Spleen (tissue), 11 donors: ENCODE measurements around the gene TNS4. TPM values are rescaled to one million over a fixed set of nuclear protein-coding genes. Genes with fewer than 3 reads are reported as not detected.

Experiments
- DNase-seq: peaks from one replicate; pipeline ENCODE4 v3.0.0-alpha.2; 2020
- H3K27ac ChIP-seq, 8 donors: fragments of 200-600 bp; sonication (generic) in 7 of 8; 1 replicate in 4 of 8; 2 replicates in 4 of 8; pipeline versions ENCODE4 v1.5.0 to v1.8.0; 2016 to 2021; ENCODE audit warnings: inconsistent platforms in 4 of 8, mild to moderate bottlenecking in 4 of 8, moderate library complexity in 1 of 8
- H3K27me3 ChIP-seq, 7 donors: fragments of 200-600 bp; sonication (generic) in 6 of 7; replicated peaks in 1 of 7; 1 replicate in 4 of 7; 2 replicates in 3 of 7; pipeline versions ENCODE4 v1.5.0 to v1.8.0; 2016 to 2021; ENCODE audit warnings: inconsistent platforms in 3 of 7, mild to moderate bottlenecking in 1 of 7
- H3K36me3 ChIP-seq, 6 donors: fragments of 200-600 bp; sonication (generic) in 5 of 6; 1 replicate in 4 of 6; 2 replicates in 2 of 6; pipeline versions ENCODE4 v1.5.0 to v1.8.0; 2016 to 2021; ENCODE audit warnings: inconsistent platforms in 2 of 6
- H3K4me1 ChIP-seq, 6 donors: fragments of 200-600 bp; sonication (generic) in 5 of 6; 1 replicate in 3 of 6; 2 replicates in 3 of 6; pipeline versions ENCODE4 v1.5.0 to v1.8.0; 2016 to 2021; ENCODE audit warnings: inconsistent platforms in 3 of 6
- H3K4me3 ChIP-seq, 8 donors: fragments of 200-600 bp; sonication (generic) in 7 of 8; 1 replicate in 4 of 8; 2 replicates in 4 of 8; pipeline versions ENCODE4 v1.5.0 to v1.8.0; 2016 to 2021; ENCODE audit warnings: inconsistent platforms in 4 of 8, mild to moderate bottlenecking in 4 of 8, moderate library complexity in 2 of 8
- H3K9me3 ChIP-seq, 8 donors: fragments of 200-600 bp; sonication (generic) in 7 of 8; 1 replicate in 4 of 8; 2 replicates in 4 of 8; pipeline versions ENCODE4 v1.5.0 to v1.8.0; 2016 to 2021; ENCODE audit warnings: inconsistent platforms in 4 of 8
- POLR2A ChIP-seq, 3 donors: fragments of 450-650 bp; IDR thresholded peaks; one replicate each; pipeline ENCODE4 v1.5.1; 2017; ENCODE audit warnings: antibody characterized with exemption in 3 of 3, mild to moderate bottlenecking in 1 of 3
- POLR2AphosphoS5 ChIP-seq, 3 donors: sonication (generic); formaldehyde crosslinking; IDR thresholded peaks; one replicate each; pipeline ENCODE4 v1.5.1; 2017; ENCODE audit warnings: antibody characterized with exemption in 3 of 3
- WGBS, 5 donors: extraction: QIAGEN DNeasy Blood & Tissue Kit in 3 of 5; methylation state at CpG; one replicate each; pipeline versions ENCODE4 v1.1.5 to v1.1.7; 2013 to 2018; 5-methylcytosine and 5-hydroxymethylcytosine counted together
- intact Hi-C: fragments of 100-400 bp; cut with DNase I; formaldehyde crosslinking; loops from one replicate; pipeline ENCODE4 v1.15.0; 2023; ENCODE audit warnings: low total_unique reads
- polyA plus RNA-seq, 3 donors: library from polyadenylated mRNA; stranded (reverse); fragments of 200-250 nt; gene quantifications; one replicate each; pipeline ENCODE4 v1.2.1, GENCODE V29; 2013
- total RNA-seq, 7 donors: library from RNA; depleted of rRNA in 3 of 7; stranded (reverse); fragments of >200 nt in 3 of 7; fragmentation: NEBNext Ultra II Directional in 4 of 7; extraction: Animal tissue kit (Norgen Biotek cat#: 25700) in 4 of 7; gene quantifications; one replicate each; pipeline versions ENCODE4 v1.1.0 to v1.2.1, GENCODE V29; 2016 to 2021
- TF ChIP-seq, protein P1 (sequence below), 11 experiments: fragments of 200-600 bp in 7 of 11; fragments of 450-650 bp in 4 of 11; sonication (generic) in 4 of 11; IDR thresholded peaks in 8 of 11; conservative IDR thresholded peaks in 3 of 11; 1 replicate in 7 of 11; 2 replicates in 4 of 11; pipeline versions ENCODE4 v1.4.0 to v1.8.0; 2016 to 2021; ENCODE audit warnings: antibody characterized with exemption in 11 of 11, inconsistent platforms in 4 of 11, mild to moderate bottlenecking in 1 of 11
- donor health status: healthy with polysubstance abuse.
- donor health status: DM: no; HTN: no; CAD: no; lungs with moderate emphysema.
- donor health status: DM: no; HTN: no; CAD: no.
- donor health status: Bipolar disorder and iron deficiency.
- donor health status: healthy.
- donor health status: DM: no; HTN: no; CAD: no.
- donor health status: DM: yes; HTN: yes; CAD: no.

Gene TNS4
- total and polyA plus RNA-seq, 10 donors: 0.14 to 1.3 (median 0.37) TPM; not detected in 1

GRCh38 chr17:40470932-40471828 lies 30.2 kb downstream of the TNS4 start:
- Histone ChIP-seq H3K27me3 (peaks cover 0 to 4% (median 0%) of the 10 kb centered on the region in 7 donors), H3K4me1 (peaks cover 5 to 36% (median 18%) of the 10 kb centered on the region in 6 donors), H3K4me3 (no peak overlapping the region), H3K36me3 (no peaks in the 10 kb centered on the region), H3K9me3 (no peaks in the 10 kb centered on the region), H3K27ac (peak overlapping the region in 1 of 8 donors; percentile 28)
- TF ChIP-seq POLR2AphosphoS5 (IDR thresholded peaks at IDR 0.05) (peak in 1 of 3 donors; percentile 19), POLR2A (IDR thresholded peaks at IDR 0.05) (no peak)
- TF ChIP-seq, protein P1, sequence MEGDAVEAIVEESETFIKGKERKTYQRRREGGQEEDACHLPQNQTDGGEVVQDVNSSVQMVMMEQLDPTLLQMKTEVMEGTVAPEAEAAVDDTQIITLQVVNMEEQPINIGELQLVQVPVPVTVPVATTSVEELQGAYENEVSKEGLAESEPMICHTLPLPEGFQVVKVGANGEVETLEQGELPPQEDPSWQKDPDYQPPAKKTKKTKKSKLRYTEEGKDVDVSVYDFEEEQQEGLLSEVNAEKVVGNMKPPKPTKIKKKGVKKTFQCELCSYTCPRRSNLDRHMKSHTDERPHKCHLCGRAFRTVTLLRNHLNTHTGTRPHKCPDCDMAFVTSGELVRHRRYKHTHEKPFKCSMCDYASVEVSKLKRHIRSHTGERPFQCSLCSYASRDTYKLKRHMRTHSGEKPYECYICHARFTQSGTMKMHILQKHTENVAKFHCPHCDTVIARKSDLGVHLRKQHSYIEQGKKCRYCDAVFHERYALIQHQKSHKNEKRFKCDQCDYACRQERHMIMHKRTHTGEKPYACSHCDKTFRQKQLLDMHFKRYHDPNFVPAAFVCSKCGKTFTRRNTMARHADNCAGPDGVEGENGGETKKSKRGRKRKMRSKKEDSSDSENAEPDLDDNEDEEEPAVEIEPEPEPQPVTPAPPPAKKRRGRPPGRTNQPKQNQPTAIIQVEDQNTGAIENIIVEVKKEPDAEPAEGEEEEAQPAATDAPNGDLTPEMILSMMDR (IDR thresholded peaks at IDR 0.05 in 8 of 11, conservative IDR thresholded peaks at IDR 0.05 in 3 of 11): no peak
- WGBS, 5 donors: 76 to 92% (median 86%) methylated on average over 17 of the region's 17 CpGs
- DNase-seq: no peak
- intact Hi-C loops: loop anchor here (10.0 kb wide), 1 partner anchor 54 kb away; no protein-coding TSS in a partner anchor

- Histone ChIP-seq H3K36me3 (no peaks in the 10 kb centered on the region), H3K27me3 (peaks cover 0 to 4% (median 0%) of the 10 kb centered on the region in 7 donors), H3K4me1 (peaks cover 0 to 25% (median 11%) of the 10 kb centered on the region in 6 donors), H3K27ac (no peak overlapping the region), H3K9me3 (no peaks in the 10 kb centered on the region), H3K4me3 (no peak overlapping the region)
- DNase-seq: no peak
- TF ChIP-seq POLR2AphosphoS5 (IDR thresholded peaks at IDR 0.05) (no peak), POLR2A (IDR thresholded peaks at IDR 0.05) (no peak)
- TF ChIP-seq, protein P1 (IDR thresholded peaks at IDR 0.05 in 8 of 11, conservative IDR thresholded peaks at IDR 0.05 in 3 of 11): no peak
- WGBS, 5 donors: 74 to 90% (median 85%) methylated on average over 4 of the region's 4 CpGs
- intact Hi-C loops: loop anchor here (10.0 kb wide), 1 partner anchor 55 kb away; no protein-coding TSS in a partner anchor
These were observed 31.4 kb downstream of the TNS4 start for GRCh38 chr17:40469805-40470675.

DNA sequence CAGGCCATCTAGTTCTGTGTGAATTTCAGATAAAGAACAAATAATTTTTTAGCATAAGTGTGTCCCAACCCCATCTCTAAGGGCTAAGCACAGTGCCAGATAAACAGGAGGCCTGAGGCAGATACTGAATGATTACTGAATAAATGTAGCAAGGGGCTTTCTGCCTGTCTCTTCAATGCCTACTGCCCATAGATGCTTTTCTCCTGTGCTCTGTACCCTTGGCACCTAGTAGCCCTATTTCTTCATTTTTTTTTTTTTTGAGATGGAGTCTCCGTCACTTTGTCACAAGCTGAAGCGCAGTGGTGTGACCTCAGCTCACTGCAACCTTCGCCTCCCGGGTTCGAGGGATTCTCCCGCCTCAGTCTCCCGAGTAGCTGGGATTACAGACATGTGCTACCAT lies 32.9 kb downstream of the TNS4 start:
- H3K4me3 ChIP-seq: no peak overlapping the region
- no peak for DNase-seq
- peaks cover 0 to 10% (median 2%) of the 10 kb centered on the region in 6 donors for H3K4me1 ChIP-seq
- 96 to 98% (median 96%) methylated on average over 7 of the region's 7 CpGs for WGBS, 5 donors
- no peaks in the 10 kb centered on the region for H3K9me3 ChIP-seq
- TF ChIP-seq, protein P1 (IDR thresholded peaks at IDR 0.05 in 8 of 11, conservative IDR thresholded peaks at IDR 0.05 in 3 of 11): no peak
- intact Hi-C loops: no loop called here
- H3K36me3 ChIP-seq: no peaks in the 10 kb centered on the region
- H3K27ac ChIP-seq: no peak overlapping the region
- H3K27me3 ChIP-seq: peaks cover 0 to 4% (median 0%) of the 10 kb centered on the region in 7 donors
